Measurements from ENCODE around the gene GRIK4.

DNA sequence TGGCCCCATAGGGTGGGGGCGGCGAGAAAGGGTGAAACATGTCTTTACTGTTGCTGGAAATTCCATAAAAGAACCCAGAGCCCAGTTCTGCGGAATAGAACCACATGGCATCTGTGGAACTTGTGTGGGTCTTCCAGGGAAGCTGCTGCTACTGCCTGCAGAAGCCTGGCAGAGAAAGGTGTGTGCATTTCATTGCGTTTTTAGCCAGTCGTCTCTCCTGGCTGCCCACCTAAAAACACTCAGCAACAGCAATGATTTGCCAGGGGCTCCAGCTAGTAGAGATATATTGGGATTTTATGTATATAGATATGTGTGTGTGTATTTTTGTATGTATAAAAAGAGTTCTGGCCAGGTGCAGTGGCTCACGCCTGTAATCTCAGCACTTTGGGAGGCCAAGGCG lies 385.1 kb downstream of the GRIK4 start:
- TF ChIP-seq, protein P1, sequence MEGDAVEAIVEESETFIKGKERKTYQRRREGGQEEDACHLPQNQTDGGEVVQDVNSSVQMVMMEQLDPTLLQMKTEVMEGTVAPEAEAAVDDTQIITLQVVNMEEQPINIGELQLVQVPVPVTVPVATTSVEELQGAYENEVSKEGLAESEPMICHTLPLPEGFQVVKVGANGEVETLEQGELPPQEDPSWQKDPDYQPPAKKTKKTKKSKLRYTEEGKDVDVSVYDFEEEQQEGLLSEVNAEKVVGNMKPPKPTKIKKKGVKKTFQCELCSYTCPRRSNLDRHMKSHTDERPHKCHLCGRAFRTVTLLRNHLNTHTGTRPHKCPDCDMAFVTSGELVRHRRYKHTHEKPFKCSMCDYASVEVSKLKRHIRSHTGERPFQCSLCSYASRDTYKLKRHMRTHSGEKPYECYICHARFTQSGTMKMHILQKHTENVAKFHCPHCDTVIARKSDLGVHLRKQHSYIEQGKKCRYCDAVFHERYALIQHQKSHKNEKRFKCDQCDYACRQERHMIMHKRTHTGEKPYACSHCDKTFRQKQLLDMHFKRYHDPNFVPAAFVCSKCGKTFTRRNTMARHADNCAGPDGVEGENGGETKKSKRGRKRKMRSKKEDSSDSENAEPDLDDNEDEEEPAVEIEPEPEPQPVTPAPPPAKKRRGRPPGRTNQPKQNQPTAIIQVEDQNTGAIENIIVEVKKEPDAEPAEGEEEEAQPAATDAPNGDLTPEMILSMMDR (IDR thresholded peaks at IDR 0.05), result no peak
- TF ChIP-seq EZH2 (IDR thresholded peaks at IDR 0.05; ENCODE audit: borderline replicate concordance, insufficient read depth, low read depth, low read length, poor library complexity, severe bottlenecking), result no peak
